Ovary (tissue), 3 donors: ENCODE results near the gene BTN3A1.

ENCODE experiments used
- EP300 ChIP-seq: sonication (generic); formaldehyde crosslinking; IDR thresholded peaks from one replicate; pipeline ENCODE4 v1.6.1; 2017; ENCODE audit warnings: antibody characterized with exemption
- POLR2A ChIP-seq: fragments of 450-650 bp; IDR thresholded peaks from one replicate; pipeline ENCODE4 v1.6.1; 2017; ENCODE audit warnings: antibody characterized with exemption, mild to moderate bottlenecking, moderate library complexity
- TF ChIP-seq, protein P1 (sequence below), 3 donors: fragments of 450-650 bp in 2 of 3; fragments of 200-600 bp in 1 of 3; IDR thresholded peaks; one replicate each; pipeline versions ENCODE4 v1.5.1 to v1.8.0; 2016 to 2022; ENCODE audit warnings: antibody characterized with exemption in 3 of 3, mild to moderate bottlenecking in 1 of 3
- donor health status: DM: no; HTN: no; CAD: no.

DNA sequence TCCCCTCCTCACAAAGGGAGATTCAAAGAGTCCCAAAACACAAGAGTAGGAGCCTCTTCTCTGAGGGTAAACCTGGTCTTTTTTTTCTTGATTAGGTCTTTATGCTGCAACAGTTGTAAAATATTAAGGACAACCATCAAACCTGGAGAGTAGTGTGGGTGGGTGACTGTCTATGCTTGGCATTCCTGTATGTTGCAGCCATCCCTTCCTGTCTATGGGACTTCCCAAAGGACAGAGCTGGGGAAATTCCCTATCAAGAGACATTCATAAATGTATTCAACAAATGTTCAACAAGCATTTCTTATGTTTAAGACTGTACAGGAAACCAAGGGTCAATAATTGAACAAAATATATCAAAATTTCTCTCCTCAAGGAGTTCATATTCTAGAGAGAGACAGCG lies 13.6 kb upstream of the BTN3A1 start:
- TF ChIP-seq, protein P1, sequence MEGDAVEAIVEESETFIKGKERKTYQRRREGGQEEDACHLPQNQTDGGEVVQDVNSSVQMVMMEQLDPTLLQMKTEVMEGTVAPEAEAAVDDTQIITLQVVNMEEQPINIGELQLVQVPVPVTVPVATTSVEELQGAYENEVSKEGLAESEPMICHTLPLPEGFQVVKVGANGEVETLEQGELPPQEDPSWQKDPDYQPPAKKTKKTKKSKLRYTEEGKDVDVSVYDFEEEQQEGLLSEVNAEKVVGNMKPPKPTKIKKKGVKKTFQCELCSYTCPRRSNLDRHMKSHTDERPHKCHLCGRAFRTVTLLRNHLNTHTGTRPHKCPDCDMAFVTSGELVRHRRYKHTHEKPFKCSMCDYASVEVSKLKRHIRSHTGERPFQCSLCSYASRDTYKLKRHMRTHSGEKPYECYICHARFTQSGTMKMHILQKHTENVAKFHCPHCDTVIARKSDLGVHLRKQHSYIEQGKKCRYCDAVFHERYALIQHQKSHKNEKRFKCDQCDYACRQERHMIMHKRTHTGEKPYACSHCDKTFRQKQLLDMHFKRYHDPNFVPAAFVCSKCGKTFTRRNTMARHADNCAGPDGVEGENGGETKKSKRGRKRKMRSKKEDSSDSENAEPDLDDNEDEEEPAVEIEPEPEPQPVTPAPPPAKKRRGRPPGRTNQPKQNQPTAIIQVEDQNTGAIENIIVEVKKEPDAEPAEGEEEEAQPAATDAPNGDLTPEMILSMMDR (IDR thresholded peaks at IDR 0.05): no peak
- TF ChIP-seq POLR2A (no peak), EP300 (no peak)
